OCI-LY1 (cell line): Measurements from ENCODE around the gene OR4D1.

Experiments used
- H2AFZ ChIP-seq: fragments of 200-600 bp; sonication (generic), shearing (Covaris generic); 2 replicates; pipeline ENCODE4 v1.6.0; 2014; ENCODE audit warnings: antibody characterized with exemption, mild to moderate bottlenecking, low read length
- H3F3A ChIP-seq: fragments of 200-600 bp; sonication (generic), shearing (Covaris generic); 2 replicates; pipeline ENCODE4 v1.6.0; 2014; ENCODE audit warnings: mild to moderate bottlenecking, antibody characterized with exemption, low read length, moderate library complexity; ENCODE audit not compliant: insufficient read depth
- H3K27ac ChIP-seq: fragments of 200-600 bp; sonication (generic); 2 replicates; pipeline ENCODE4 v1.5.1; 2014; ENCODE audit warnings: low read length, mixed run types, mild to moderate bottlenecking, low read depth; ENCODE audit not compliant: poor library complexity, severe bottlenecking
- H3K27me3 ChIP-seq: fragments of 200-600 bp; sonication (generic); 2 replicates; pipeline ENCODE4 v1.6.0; 2014; ENCODE audit warnings: antibody characterized with exemption, mild to moderate bottlenecking, low read length, moderate library complexity; ENCODE audit not compliant: insufficient read depth
- H3K36me3 ChIP-seq: fragments of 200-600 bp; sonication (generic); 2 replicates; pipeline ENCODE4 v1.6.1; 2014; ENCODE audit warnings: mild to moderate bottlenecking, antibody characterized with exemption, low read length, moderate library complexity, mixed read lengths; ENCODE audit not compliant: insufficient read depth
- H3K4me1 ChIP-seq: fragments of 200-600 bp; sonication (generic); 2 replicates; pipeline ENCODE4 v1.5.1; 2014; ENCODE audit warnings: mild to moderate bottlenecking, low read length, moderate library complexity; ENCODE audit not compliant: insufficient read depth, severe bottlenecking
- H3K4me2 ChIP-seq: fragments of 200-600 bp; sonication (generic), shearing (Covaris generic); 2 replicates; pipeline ENCODE4 v1.6.1; 2014; ENCODE audit warnings: low read length
- H3K4me3 ChIP-seq: fragments of 200-600 bp; sonication (generic); 2 replicates; pipeline ENCODE4 v1.5.1; 2014; ENCODE audit warnings: low read length, low read depth, mild to moderate bottlenecking, mixed read lengths; ENCODE audit not compliant: poor library complexity, severe bottlenecking
- H3K79me2 ChIP-seq: fragments of 200-600 bp; shearing (Covaris generic); 2 replicates; pipeline ENCODE4 v1.6.1; 2016; ENCODE audit warnings: mixed run types, low read length, mixed read lengths; ENCODE audit not compliant: insufficient read depth
- H3K9ac ChIP-seq: fragments of 200-600 bp; sonication (generic), shearing (Covaris generic); 2 replicates; pipeline ENCODE4 v1.6.1; 2014; ENCODE audit warnings: mild to moderate bottlenecking, low read length, mixed read lengths
- H3K9me2 ChIP-seq: fragments of 200-600 bp; sonication (generic), shearing (Covaris generic); 2 replicates; pipeline ENCODE4 v1.6.1; 2014; ENCODE audit warnings: low read depth, mild to moderate bottlenecking, low read length, mixed read lengths
- H3K9me3 ChIP-seq: fragments of 200-600 bp; shearing (Covaris generic); 2 replicates; pipeline ENCODE4 v1.6.1; 2014; ENCODE audit warnings: low read length, mixed read lengths
- H4K20me1 ChIP-seq: fragments of 200-600 bp; sonication (generic), shearing (Covaris generic); 2 replicates; pipeline ENCODE4 v1.6.0; 2016; ENCODE audit warnings: mild to moderate bottlenecking, low read length; ENCODE audit not compliant: insufficient read depth
- CTCF ChIP-seq: fragments of 200-600 bp; sonication (generic), shearing (Covaris generic); IDR thresholded peaks from 2 replicates; pipeline ENCODE4 v1.5.1; 2017; ENCODE audit warnings: mild to moderate bottlenecking, antibody characterized with exemption, low read length, moderate library complexity, mixed read lengths
- EZH2 ChIP-seq: fragments of 200-600 bp; sonication (generic), shearing (Covaris generic); IDR thresholded peaks from 2 replicates; pipeline ENCODE4 v1.8.0; 2017; ENCODE audit warnings: borderline replicate concordance, mixed run types, mild to moderate bottlenecking, antibody characterized with exemption, low read length, moderate library complexity, mixed read lengths

OR4D1 gene

GRCh38 chr17:58184986-58185761, 37.0 kb downstream of the OR4D1 start:
- no peak for TF ChIP-seq EZH2
- TF ChIP-seq CTCF: no peak
- H3K4me3 ChIP-seq: no peak overlapping the region
- H3K36me3 ChIP-seq: no peaks in the 10 kb centered on the region
- H3K4me2 ChIP-seq: no peak overlapping the region
- no peak overlapping the region for H2AFZ ChIP-seq
- peaks cover 5% of the 10 kb centered on the region; the same call in 1 of the 2 replicates for H3K27me3 ChIP-seq
- H3K9me2 ChIP-seq: no peaks in the 10 kb centered on the region
- no peak overlapping the region for H3K9ac ChIP-seq
- no peaks in the 10 kb centered on the region for H3K9me3 ChIP-seq
- H3K27ac ChIP-seq: no peak overlapping the region
- no peaks in the 10 kb centered on the region for H3K4me1 ChIP-seq
- no peaks in the 10 kb centered on the region for H3K79me2 ChIP-seq
- no peaks in the 10 kb centered on the region for H3F3A ChIP-seq
- H4K20me1 ChIP-seq: no peaks in the 10 kb centered on the region

GRCh38 chr17:58186591-58186990, 38.4 kb downstream of the OR4D1 start:
- Histone ChIP-seq H3F3A (no peaks in the 10 kb centered on the region), H3K4me3 (no peak overlapping the region), H3K27me3 (peaks cover 5% of the 10 kb centered on the region; the same call in 1 of the 2 replicates), H3K9me3 (no peaks in the 10 kb centered on the region), H3K9me2 (no peaks in the 10 kb centered on the region), H3K9ac (no peak overlapping the region), H3K79me2 (no peaks in the 10 kb centered on the region), H3K27ac (no peak overlapping the region), H4K20me1 (no peaks in the 10 kb centered on the region), H3K4me1 (no peaks in the 10 kb centered on the region), H3K4me2 (no peak overlapping the region), H3K36me3 (no peaks in the 10 kb centered on the region), H2AFZ (no peak overlapping the region)
- no peak for TF ChIP-seq CTCF
- TF ChIP-seq EZH2: no peak

GRCh38 chr17:58187063-58187462, 38.9 kb downstream of the OR4D1 start:
- no peak overlapping the region for H3K4me2 ChIP-seq
- no peaks in the 10 kb centered on the region for H4K20me1 ChIP-seq
- H3K9me2 ChIP-seq: no peaks in the 10 kb centered on the region
- H2AFZ ChIP-seq: no peak overlapping the region
- no peak overlapping the region for H3K4me3 ChIP-seq
- H3K79me2 ChIP-seq: no peaks in the 10 kb centered on the region
- H3K27ac ChIP-seq: no peak overlapping the region
- H3K9me3 ChIP-seq: no peaks in the 10 kb centered on the region
- no peaks in the 10 kb centered on the region for H3F3A ChIP-seq
- TF ChIP-seq CTCF: no peak
- no peak overlapping the region for H3K9ac ChIP-seq
- no peaks in the 10 kb centered on the region for H3K36me3 ChIP-seq
- H3K4me1 ChIP-seq: no peaks in the 10 kb centered on the region
- peaks cover 5% of the 10 kb centered on the region; the same call in 1 of the 2 replicates for H3K27me3 ChIP-seq
